ENCODE data around the gene GSK3A.

GSK3A gene

DNA sequence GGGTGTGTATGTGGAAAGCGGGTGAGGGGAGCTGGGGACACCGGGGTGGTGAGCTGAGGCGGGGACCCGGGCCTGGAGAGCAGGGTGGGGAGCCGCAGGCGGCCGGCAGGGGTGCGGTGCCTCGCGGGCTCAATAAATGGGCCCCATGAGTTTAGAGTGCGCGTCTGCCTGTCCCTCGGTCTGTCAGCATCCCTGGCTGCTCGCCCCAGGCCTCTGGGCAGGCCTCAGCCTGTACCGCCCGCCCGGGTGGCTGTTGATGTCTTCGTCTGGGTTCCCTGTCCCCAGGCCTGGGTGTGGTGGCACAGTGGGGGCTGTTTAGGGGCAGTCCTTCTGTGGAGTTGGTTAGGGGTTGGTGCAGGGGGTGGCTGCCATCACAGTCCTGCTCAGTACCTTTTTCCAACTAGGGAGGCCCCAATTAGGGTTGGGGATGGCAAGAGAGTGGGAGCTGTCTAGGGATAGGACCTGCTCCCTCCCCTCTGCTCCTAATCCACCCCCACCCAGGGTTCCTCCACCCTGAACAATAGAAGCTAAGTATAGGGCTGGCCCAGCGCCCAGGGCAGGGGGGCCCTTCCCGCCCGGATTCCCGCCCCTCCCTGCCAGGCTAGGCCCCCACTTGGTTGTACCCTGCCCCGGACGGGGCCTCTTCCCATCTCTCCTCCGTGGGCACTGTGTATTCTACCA is 38.9 kb upstream of the GSK3A start:
- no peak for DNase-seq (ENCODE audit: low spot score)

DNA sequence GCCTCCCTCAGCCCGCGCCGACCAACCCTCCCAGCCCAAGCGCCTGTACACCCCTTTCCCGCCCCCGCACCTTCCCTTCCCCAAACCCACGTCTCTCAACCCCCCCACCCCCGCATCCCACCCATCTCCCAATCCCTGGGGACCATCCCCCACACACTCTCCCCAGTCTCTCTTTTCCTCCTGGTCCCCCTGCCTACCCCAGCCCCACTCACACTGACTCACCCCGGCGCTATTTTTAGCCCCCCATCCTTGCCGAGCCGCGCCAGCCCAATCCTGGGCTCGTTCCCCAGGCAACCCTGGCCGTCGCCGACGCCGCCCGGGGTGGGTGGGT is 38.4 kb upstream of the GSK3A start:
- peak; percentile 68 for DNase-seq (ENCODE audit: low spot score)

DNA sequence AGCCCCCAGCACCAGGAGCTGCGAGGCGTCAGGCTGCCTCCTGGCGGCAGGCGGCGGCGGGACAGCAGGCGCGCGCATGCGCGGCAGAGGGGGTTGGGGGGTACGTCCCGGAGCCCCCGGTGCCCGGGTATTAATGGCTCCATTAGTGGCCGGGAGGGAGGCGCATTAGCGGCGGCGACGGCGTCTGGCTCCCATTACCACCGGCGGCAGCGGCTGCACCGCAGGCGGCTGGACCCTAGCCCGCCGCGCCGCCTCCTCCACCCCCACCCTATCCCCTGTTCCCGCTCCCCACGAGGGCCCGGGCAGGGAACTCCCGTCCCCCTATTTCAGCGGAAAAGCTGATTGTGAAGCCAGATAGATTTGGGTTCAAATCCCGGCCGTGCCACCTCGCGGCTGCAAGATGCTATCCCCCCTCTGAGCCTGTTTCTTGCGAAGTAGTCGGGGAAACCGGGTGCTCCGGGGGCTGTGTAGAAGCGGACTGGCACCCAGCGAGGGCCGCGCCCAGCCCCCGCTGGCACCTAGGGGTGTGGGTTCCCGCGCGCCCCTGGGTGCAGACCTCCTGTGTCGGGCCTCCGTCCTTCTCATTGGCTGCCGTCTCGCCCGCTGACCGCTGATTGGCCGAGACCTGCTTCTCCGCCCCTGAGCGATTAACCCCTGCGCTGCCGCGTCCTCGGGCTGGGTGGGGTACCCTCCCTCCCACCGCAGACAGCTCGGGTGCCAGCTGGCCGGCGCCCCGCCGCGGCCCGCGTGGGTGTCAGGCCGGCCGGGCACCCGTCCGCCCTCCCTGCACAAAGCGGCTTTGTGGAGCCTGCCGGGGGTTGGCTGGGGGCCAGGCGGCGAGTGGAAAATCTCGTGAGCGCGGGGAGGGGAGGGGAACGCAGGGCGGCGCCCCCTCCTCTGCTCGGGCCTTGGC is 37.8 kb upstream of the GSK3A start:
- peak; percentile 97 for DNase-seq (ENCODE audit: low spot score)

DNA sequence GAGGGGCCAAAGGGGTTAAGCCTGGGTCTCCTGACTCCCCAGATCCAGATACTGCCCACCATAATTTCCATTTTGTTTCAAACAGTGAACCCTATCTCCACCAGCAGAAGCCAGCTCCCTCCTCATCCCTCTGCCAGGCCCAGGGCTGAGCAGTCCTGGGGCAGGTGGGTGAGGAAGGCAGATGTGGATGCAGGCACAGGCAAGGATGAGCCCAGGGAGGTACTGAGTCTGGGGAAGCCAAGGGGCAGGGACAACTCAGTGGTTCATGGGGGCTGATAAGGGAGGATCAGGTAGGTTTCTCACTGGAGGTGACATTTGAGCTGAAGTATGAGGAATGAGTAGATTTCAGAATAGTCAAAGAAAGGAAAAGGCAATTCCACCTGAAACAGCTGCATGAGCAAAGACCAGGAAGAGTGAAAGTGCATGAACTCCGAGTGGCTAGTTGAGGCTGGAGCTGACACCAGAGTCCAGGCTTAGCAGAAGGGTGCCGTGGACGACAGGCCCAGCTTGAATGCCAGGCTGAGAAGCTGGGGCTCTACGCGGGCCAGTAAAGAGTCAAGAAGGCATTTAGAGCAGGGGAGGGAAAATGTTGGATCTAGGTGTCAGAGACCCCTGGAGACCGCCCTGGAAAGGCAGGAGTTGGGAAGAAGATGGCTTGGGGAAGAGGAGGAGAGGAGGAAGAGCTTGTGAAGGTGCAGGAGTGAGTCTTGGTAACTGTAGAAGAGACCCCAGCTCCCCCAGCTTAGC is 36.9 kb upstream of the GSK3A start:
- no peak for DNase-seq (ENCODE audit: low spot score)

DNA sequence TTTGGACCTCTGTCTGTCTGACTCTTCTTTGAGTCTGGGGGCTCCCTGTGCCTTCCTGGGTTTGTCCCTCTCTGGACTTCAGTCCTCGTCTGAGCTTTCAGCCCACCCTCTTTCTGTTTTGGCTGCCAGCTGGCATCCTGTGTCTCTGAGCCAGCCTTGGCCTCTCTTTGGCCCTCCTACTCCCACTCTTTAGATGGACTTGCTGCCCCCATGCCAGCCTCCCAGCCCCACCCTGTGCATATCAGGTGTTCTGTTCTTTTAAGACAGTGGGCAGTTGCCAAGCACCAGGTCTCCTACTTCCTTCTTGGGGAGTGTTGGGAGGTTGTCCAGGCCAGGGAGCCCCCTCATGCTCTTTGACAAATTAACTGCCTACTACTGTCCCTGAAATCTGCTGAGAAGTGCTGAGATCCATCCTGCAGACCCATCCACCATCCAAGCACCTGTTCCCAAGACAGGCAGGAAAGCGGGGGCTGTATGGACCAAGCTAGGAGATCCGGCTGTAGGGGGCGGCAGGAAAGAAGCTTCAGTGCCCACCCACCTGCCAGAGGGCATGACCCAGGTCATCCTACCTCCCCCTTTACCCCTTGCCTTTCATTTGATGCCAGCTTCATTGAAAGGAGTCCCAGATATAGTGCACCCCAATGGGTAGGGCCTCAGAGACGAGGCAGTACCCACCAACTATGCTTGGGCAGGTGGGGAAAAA is 36.2 kb upstream of the GSK3A start:
- no peak for DNase-seq (ENCODE audit: low spot score)

DNA sequence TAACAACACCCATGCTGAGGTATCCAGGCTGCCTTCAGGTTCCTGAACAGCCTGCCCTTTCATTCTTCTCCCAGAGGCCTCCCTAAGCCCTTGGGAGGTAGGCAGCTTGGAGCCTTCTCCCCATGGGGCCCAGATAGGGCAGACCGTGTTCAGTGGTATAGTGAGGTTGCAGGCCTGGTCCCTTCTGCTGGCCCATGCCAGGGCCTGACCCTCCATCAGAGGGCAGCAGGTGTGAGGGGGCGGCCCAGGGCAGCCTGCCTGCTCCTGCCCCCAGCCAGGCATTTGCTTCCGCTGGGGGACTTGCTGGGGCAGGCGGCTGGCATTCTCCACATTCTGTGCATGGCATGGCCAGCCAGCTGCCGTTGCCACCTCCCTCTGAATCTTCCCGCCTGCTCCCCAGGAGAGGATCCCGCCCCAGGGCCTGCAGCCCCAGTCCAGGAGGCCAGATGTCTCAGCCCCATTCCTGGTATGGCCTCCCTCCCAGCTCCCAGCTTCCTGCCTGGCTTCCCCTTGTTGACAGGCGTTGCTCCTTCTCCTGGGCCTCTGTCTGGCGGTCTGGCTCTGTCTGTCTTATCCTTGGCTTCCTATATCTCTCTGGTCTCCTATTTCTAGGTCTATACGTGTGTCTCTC is 35.5 kb upstream of the GSK3A start:
- DNase-seq (ENCODE audit: low spot score), result peak; percentile 54

DNA sequence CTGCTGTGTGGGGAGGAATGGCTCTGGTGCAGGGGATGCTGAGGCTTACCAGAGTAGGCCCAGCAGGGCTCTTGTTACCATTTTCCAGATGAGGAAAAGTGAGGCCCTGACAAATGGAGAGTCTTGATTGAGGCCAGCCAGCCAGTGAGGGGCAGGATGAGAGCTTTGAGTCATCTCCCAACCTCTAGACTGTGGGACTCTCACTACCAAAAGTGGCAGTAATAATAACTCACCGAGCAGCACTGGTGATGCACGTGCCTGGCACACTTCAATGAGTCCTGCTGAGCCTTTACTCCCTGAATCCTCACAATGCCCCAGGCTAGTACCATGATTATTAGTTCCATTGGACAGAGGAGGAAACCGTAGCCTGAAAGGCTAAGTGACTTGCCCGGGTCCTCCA is 34.4 kb upstream of the GSK3A start:
- DNase-seq (ENCODE audit: low spot score), result no peak

DNA sequence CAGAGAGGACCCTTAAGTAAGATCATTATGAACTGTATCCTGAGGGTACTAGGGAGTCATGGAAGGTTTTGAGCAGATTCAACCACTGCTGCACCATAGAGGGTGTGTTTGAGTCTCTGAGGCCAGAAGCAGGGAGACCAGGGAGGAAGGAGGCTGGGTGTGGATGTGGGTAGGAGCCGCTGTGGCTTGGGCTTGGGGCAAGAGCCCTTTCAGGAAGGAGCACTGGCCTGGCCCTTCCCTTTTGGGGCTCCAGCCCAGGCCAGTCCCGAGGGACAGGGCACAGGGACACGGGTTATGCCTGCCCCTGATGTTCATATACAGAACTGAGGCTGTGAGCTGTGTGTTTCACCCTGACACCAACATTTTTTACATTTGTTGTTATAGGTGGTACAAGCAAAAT is 33.9 kb upstream of the GSK3A start:
- DNase-seq (ENCODE audit: low spot score), result no peak

DNA sequence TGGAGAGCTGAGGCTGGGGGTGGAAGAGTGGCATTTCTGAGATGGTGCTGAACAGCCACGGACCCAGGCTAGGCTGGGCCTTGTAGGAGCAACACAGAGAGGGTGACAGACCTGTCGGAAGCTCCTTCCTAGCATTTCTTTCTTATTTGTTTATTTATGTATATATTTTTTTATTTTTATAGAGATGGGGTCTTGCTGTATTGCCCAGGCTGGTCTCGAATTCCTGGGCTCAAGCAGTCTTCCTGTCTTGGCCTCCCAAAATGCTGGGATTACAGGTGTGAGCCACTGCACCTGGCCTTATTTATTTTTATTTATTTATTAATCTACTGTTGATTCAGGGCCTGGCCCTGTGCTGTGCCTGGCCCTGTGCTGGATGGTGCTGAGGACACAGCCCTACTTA is 33.1 kb upstream of the GSK3A start:
- no peak for DNase-seq (ENCODE audit: low spot score)

DNA sequence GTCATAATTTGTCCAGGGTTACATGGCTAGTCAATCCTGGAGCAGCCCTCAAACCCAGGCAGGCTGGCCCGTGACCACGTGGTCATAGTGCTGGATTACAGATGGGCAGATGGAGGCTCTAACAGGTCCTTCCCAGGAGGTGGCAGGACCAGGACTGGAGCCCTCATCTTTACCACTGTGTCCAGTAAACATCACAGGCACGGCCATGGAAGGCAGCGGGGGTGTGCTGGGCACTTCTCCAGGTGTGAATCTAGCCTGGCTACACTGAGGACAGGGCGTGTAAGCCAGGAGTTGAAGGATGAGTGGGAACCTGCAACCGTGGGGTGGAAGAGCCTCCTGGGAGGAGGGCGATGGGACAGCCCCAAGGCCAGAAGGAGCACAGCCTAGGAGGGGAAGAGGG is 32.7 kb upstream of the GSK3A start:
- no peak for DNase-seq (ENCODE audit: low spot score)

DNA sequence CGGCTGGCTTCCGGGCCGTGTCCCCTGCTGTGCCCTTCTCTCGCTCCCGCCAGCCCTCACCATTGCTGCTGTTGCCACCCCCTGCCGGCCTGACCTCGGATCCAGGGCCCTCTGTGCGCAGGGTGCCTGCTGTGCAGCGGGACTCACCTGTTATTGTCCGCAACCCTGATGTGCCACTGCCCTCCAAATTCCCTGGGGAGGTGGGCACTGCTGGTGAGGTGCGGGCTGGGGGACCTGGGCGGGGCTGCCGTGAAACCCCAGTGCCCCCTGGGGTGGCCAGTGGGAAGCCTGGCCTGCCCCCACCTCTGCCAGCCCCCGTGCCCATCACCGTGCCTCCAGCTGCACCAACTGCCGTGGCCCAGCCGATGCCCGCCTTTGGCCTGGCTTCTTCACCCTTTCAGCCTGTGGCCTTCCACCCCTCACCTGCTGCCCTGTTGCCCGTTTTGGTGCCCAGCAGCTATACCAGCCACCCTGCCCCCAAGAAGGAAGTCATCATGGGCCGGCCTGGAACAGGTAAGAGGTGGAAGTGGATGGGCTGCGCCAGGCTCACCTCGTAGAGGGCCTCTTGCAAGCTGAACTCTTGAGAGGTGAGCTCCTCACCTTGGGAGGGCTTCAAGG is 31.8 kb upstream of the GSK3A start:
- DNase-seq (ENCODE audit: low spot score), result no peak

DNA sequence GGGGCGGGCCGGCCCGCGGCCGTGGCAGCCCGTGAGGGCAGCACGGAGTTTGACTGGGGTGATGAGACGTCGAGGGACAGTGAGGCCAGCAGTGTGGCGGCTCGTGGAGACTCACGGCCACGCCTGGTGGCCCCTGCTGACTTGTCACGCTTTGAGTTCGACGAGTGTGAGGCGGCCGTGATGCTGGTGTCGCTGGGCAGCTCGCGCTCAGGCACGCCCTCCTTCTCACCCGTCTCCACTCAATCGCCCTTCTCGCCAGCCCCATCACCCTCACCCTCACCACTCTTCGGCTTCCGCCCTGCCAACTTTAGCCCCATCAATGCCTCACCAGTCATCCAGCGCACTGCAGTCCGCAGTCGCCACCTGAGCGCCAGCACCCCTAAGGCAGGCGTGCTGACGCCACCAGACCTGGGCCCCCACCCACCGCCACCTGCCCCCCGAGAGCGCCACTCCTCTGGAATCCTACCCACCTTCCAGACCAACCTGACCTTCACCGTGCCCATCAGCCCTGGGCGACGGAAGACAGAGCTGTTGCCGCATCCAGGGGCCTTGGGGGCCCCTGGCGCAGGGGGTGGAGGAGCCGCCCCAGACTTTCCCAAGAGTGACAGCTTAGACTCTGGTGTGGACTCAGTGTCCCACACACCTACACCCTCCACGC is 31.1 kb upstream of the GSK3A start:
- DNase-seq (ENCODE audit: low spot score), result no peak

DNA sequence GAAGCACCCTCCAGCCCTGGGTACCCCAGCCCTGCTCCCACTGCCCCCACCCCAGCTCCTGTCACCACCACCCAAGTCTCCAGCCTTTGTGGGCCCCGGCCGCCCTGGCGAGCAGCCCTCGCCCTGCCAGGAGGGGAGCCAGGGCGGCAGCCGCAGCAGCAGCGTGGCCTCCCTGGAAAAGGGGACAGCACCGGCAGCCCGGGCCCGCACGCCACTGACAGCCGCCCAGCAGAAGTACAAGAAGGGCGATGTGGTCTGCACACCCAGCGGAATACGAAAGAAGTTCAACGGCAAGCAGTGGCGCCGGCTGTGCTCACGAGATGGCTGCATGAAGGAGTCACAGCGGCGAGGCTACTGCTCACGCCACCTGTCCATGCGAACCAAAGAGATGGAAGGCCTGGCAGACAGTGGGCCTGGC is 30.6 kb upstream of the GSK3A start:
- no peak for DNase-seq (ENCODE audit: low spot score)

DNA sequence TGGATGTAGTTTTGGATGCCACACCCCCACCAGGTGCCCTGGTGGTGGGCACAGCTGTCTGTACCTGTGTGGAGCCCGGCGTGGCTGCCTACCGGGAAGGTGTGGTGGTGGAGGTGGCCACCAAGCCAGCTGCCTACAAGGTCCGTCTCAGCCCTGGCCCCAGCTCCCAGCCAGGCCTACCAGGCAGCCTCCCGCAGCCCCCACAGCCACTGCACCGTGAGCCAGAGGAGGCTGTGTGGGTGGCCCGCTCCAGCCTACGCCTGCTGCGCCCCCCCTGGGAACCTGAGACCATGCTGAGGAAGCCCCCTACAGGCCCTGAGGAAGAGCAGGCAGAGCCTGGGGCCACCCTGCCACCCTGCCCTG is 30.1 kb upstream of the GSK3A start:
- no peak for DNase-seq (ENCODE audit: low spot score)

DNA sequence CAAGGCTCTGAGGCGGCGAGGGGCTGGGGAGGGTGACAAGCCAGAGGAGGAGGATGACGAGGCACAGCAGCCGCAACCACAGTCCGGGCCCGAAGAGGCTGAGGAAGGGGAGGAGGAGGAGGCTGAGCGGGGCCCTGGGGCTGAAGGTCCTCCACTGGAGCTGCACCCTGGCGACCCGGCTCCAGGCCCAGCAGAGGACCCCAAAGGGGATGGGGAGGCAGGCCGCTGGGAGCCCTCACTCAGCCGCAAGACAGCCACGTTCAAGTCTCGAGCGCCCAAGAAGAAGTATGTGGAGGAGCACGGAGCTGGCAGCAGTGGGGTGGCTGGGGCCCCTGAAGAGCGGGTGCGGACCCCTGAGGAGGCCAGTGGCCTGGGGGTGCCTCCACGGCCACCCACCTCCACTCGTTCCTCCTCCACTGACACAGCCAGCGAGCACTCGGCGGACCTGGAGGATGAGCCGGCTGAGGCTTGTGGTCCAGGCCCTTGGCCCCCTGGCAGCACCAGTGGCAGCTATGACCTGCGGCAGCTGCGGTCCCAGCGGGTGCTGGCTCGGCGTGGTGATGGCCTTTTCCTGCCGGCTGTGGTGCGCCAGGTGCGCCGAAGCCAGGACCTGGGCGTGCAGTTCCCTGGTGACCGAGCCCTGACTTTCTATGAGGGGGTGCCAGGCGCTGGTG is 29.6 kb upstream of the GSK3A start:
- DNase-seq (ENCODE audit: low spot score), result no peak

DNA sequence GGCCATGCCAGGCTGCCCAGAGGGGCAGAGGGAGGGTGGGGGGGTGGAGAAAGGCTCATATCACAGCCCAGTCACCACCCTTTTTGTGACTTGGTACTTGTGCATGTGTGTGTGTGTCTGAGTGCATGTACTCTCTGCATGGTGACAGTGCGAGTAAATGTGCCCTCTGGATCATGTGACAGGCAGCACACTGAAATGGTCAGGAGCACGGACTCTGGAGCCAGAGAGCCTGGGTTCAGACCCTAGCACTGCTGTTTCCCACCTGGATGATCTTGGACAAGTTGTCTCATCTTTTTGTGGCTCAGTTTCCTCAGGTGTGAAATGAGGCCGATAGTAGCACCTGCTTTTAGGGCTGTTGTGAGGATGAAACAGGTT is 28.6 kb upstream of the GSK3A start:
- DNase-seq (ENCODE audit: low spot score), result no peak

DNA sequence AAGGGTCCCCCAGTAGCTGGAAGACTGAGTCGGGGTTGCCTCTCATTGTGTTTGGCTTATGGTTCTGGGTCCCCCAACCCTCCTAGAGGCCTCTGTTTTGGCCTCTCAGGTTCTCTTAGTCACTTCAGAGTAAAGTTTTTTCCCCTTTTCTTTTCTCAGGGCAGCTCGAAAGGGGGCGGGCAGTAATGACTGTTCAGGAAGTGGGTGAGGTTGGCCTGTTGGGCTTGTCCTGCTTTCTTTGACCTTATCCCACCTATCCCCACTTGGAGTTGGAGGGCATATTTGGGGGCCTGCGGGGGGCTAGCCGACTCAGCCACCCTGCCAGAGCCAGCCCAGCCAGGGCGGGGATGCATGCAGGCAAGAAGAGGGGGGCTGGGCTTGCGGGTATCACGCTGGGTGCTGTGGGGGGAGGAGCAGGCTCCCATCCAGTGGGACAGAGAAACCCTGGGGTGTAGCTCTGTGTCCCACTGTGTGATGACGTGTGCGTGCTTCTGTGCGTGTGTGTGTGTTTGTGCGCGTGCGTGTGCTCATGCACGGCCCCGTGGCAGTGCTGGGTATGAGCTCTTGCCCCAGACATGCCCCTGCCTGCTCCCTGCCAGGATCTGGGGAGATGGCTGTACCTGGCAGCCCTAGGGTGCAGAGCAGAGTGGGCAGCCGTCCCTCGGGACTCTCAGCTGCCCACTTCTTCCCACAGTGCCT is 28.1 kb upstream of the GSK3A start:
- DNase-seq (ENCODE audit: low spot score), result peak; percentile 79

DNA sequence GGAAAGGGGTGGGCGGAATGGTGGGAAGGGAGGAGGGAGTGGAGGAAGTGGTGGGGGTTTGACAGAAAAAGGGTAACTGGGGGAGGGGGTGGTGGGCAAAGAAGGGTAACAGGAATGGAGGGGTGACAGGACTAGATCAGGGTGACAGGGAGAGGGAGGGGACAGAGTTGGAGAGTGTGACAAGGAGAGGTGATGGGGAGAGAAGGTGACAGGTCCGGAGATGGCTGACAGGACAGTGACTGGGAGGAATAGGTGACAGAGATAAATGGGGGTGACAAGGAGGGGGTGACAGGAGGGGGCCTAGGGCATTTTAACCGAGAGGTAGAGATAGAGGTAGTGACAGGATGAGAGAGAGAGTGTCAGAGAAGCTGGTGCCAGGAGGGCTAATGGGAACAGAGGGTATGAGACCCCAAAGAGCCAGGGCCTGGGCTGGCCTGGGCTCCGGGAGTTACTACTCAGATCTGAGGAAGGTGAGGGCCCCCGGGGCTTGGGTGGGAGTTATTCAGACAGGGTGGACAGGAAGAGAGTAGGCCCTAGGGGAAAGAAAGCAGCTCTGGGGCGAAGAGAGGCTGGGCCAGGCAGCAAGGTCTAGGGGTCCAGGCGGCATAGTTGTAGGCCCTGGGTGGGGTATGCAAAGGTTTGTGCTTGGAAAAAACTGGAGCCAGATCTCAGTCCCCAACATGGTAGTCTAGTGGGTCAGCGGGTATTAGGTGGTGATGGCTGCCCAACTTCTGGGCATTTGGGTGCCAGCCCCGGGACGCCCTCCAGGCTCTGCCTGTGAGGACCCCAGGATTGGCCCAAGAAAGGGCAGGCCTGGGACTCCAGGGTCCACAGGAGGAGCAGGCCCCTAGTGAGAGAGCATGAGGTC is 27.3 kb upstream of the GSK3A start:
- no peak for DNase-seq (ENCODE audit: low spot score)

All from GM03348 (cell line).